Fibroblast of gingiva (primary cell): ENCODE data around the gene PLCE1.
"Not testable (repeated sequence)": the region's sequence is repeated elsewhere in the genome, so short reads cannot be mapped to it uniquely, and the experiment has no call there.

Source experiments
- DNase-seq: peaks from one replicate; pipeline ENCODE4 v3.0.0-alpha.2; 2011; ENCODE audit warnings: low read depth

Gene PLCE1

GRCh38 chr10:93993782-93994437 lies at the start of gene PLCE1:
Gene PLCE1, plus strand, starts transcription at chr10:93993931. Its CDS starts 37,116 bp downstream, at chr10:94031047.
- DNase-seq = peak; percentile 49

DNA sequence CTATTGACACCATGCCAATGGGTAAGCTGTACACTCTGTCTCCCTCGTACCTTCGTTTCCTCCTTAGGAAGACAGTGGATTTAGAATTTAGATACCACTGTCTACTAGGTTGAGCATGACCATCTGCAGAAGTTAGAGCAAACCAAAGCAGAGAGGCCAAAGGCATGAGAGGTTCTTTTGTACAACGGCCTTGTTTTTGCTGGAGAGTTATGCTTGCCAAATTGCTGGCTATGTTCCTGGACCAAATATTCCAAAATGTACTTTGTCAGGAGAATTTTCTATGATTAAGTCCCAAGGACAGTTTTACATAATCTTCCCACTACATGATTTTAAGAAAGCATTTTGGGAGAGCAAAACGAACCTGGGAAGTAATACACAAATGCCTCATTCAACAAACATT lies 47.9 kb upstream of the PLCE1 start:
- DNase-seq = peak; percentile 25

GRCh38 chr10:93947055-93947454 lies 46.7 kb upstream of the PLCE1 start:
- DNase-seq = peak; percentile 72

DNA sequence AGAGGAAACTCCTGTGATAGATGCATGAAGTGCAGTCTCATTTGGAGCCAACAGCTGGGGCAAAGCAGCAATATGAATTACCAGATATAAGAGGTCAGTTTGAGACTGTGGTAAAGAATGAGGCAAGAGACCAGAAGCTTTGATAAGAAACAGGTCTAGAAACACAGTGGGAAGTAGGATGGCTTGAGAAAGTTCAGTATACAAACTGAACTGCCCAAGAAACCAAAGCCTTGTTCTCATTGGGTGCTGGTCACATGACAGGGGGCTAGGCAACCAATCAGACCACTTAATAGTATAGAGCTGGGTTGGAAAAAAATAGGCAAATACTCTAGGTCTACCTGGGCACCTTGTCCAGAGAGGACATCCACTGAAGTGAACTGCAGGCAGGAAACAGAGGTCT lies 46.2 kb upstream of the PLCE1 start:
- DNase-seq = no peak

GRCh38 chr10:93951905-93952304 lies 41.8 kb upstream of the PLCE1 start:
- DNase-seq = no peak

- no peak for DNase-seq
Measured at GRCh38 chr10:93954299-93954698, 39.4 kb upstream of the PLCE1 start.

- no peak for DNase-seq
Measured at GRCh38 chr10:93954726-93955363, 38.9 kb upstream of the PLCE1 start.

- DNase-seq = no peak
Measured at GRCh38 chr10:93958834-93959233, 34.9 kb upstream of the PLCE1 start.

GRCh38 chr10:93960988-93961387 lies 32.7 kb upstream of the PLCE1 start:
- DNase-seq = not testable (repeated sequence)

GRCh38 chr10:93962973-93963372 lies 30.8 kb upstream of the PLCE1 start:
- DNase-seq = no peak

- no peak for DNase-seq
Measured at GRCh38 chr10:93963434-93963833, 30.3 kb upstream of the PLCE1 start.

- no peak for DNase-seq
Measured at GRCh38 chr10:93965911-93966310, 27.8 kb upstream of the PLCE1 start.

DNA sequence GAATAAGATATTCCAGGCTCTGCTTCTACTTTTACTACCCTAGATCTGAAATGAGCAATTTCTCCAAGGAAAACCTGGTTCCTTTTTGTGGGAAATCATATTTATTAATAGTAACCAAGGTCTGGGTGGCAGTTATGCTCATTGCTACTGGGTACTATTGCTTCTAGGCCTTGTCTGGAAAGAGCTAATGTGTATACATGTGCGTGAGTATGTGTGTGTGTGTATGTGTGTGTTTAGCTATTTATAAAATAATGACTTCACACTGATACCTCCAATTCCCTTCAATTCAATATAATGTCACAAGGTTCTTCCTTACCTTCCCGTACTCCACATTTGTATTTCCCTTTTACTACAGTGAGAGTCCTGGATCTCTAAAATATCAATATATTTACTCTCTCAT lies 26.0 kb upstream of the PLCE1 start:
- no peak for DNase-seq

DNA sequence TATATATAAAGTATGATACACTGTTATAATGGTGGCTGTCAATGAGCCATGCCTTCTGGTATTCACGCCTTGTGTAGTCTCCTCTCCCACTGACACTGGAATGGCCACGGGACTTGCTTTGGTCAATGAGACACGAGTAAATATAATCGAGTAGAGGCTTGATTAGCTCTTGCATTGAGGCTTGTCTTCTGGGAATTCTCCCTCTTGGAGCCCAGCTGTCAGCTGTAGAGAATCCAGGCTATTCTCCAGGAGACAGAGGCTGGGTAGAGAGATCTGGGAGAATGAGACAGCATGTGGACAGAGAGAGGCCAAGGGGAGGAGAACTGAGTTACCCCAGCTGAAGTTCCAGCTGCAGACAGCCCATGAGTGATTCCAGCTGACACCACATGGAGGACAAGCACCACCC lies 25.2 kb upstream of the PLCE1 start:
- no peak for DNase-seq

- DNase-seq = not testable (repeated sequence)
Measured at GRCh38 chr10:93970433-93971010, 23.2 kb upstream of the PLCE1 start.

GRCh38 chr10:93973748-93974445 lies 19.8 kb upstream of the PLCE1 start:
- no peak for DNase-seq

GRCh38 chr10:93977442-93977841 lies 16.3 kb upstream of the PLCE1 start:
- no peak for DNase-seq

- no peak for DNase-seq
Measured at GRCh38 chr10:93980486-93980885, 13.2 kb upstream of the PLCE1 start.

GRCh38 chr10:93991114-93991513 lies 2.6 kb upstream of the PLCE1 start:
- DNase-seq = no peak

- DNase-seq = peak; percentile 43
Measured at GRCh38 chr10:93991596-93992284, 2.0 kb upstream of the PLCE1 start.

GRCh38 chr10:93992400-93993030 lies 1.2 kb upstream of the PLCE1 start:
- DNase-seq = no peak

DNA sequence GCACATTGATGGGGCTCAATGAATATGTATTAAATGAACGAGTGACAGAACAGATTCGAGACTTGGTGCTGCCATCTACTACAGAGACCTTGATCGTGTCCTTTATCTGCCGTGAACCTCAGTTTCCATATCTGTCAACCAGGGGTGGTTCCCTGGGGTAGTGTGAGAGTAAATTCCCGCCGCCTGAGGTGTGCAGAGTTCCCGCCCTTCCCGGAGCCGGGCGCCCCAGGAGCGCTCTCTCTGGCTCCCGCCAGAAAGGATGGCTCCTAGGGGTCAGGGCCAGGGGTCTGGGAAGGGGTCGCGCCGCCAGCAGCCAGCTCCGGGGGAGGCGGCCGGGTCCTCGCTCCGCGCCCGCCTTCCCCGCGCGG lies 333 bp upstream of the PLCE1 start:
- DNase-seq = no peak
